Kidney epithelial cell (primary cell): Measurements from ENCODE around the gene RASAL1. TPM values are rescaled to one million over a fixed set of nuclear protein-coding genes. Genes with fewer than 3 reads are reported as not detected.

Experiments
- DNase-seq: peaks from one replicate; pipeline ENCODE4 v3.0.0-alpha.2; 2010; ENCODE audit warnings: low read depth
- H3K27me3 ChIP-seq: 2 replicates; pipeline ENCODE4 v1.6.0; 2011; ENCODE audit warnings: low read length; ENCODE audit not compliant: control insufficient read depth, insufficient read depth
- H3K36me3 ChIP-seq: 2 replicates; pipeline ENCODE4 v1.5.1; 2011; ENCODE audit warnings: low read length; ENCODE audit not compliant: control insufficient read depth, insufficient read depth
- H3K4me3 ChIP-seq: 2 replicates; pipeline ENCODE4 v1.5.1; 2011; ENCODE audit warnings: low read depth, mild to moderate bottlenecking, control low read depth, low read length
- total RNA-seq: library from RNA; depleted of rRNA; stranded (reverse); fragments of >200 nt; gene quantifications from 2 replicates; pipeline ENCODE4 v1.2.3, GENCODE V29; 2015
- TF ChIP-seq, protein P1 (sequence below): IDR thresholded peaks from 2 replicates; pipeline ENCODE4 v1.5.1; 2011; ENCODE audit warnings: mild to moderate bottlenecking, moderate library complexity, low read length, control low read depth, inconsistent platforms; ENCODE audit not compliant: insufficient read depth, poor library complexity, severe bottlenecking

Gene RASAL1
- total RNA-seq, 1 donor from 2014 or later = 1.1 TPM

DNA sequence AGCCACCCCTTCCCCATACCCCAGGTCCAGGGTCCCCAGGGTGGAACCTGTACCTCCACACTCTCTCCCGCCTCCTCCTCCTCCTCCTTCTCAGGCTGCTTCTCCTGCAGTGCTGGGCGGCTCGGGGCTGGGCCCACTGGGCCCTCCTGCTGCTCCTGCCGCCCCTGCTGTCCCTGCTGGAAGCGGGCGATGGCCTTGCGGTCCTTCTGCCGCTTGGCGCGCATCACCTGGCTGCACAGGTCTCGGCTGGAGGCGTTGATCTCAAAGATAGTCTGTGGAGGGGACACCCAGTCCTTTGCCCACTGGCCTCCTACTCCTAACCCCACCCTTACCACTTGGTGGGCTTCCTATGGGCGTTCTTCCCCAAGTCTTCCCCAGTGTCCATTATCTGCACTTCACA, 28.5 kb upstream of the RASAL1 start:
- Histone ChIP-seq H3K4me3 (no peak overlapping the region), H3K27me3 (no peaks in the 10 kb centered on the region), H3K36me3 (peaks cover 2% of the 10 kb centered on the region)
- TF ChIP-seq, protein P1, sequence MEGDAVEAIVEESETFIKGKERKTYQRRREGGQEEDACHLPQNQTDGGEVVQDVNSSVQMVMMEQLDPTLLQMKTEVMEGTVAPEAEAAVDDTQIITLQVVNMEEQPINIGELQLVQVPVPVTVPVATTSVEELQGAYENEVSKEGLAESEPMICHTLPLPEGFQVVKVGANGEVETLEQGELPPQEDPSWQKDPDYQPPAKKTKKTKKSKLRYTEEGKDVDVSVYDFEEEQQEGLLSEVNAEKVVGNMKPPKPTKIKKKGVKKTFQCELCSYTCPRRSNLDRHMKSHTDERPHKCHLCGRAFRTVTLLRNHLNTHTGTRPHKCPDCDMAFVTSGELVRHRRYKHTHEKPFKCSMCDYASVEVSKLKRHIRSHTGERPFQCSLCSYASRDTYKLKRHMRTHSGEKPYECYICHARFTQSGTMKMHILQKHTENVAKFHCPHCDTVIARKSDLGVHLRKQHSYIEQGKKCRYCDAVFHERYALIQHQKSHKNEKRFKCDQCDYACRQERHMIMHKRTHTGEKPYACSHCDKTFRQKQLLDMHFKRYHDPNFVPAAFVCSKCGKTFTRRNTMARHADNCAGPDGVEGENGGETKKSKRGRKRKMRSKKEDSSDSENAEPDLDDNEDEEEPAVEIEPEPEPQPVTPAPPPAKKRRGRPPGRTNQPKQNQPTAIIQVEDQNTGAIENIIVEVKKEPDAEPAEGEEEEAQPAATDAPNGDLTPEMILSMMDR = no peak
- DNase-seq = no peak

DNA sequence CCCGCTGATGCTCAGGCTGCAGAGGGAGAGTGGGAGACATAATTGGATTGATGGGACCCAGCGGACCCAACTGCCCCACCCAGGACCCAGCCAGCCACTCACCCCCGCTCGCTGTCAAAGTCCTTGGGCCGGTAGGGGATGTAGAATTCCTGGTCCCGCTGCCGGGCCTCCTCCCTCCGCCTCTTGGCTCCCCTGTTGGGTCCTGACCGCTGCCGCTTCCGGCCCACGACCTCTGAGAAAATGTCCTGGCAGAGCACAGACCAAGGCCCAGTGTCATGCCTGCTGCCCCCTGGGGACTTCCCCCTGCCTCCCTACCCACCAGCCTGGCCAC, 27.4 kb upstream of the RASAL1 start:
- Histone ChIP-seq H3K27me3 (no peaks in the 10 kb centered on the region), H3K36me3 (peaks cover 2% of the 10 kb centered on the region), H3K4me3 (no peak overlapping the region)
- TF ChIP-seq, protein P1 = no peak
- DNase-seq = no peak

DNA sequence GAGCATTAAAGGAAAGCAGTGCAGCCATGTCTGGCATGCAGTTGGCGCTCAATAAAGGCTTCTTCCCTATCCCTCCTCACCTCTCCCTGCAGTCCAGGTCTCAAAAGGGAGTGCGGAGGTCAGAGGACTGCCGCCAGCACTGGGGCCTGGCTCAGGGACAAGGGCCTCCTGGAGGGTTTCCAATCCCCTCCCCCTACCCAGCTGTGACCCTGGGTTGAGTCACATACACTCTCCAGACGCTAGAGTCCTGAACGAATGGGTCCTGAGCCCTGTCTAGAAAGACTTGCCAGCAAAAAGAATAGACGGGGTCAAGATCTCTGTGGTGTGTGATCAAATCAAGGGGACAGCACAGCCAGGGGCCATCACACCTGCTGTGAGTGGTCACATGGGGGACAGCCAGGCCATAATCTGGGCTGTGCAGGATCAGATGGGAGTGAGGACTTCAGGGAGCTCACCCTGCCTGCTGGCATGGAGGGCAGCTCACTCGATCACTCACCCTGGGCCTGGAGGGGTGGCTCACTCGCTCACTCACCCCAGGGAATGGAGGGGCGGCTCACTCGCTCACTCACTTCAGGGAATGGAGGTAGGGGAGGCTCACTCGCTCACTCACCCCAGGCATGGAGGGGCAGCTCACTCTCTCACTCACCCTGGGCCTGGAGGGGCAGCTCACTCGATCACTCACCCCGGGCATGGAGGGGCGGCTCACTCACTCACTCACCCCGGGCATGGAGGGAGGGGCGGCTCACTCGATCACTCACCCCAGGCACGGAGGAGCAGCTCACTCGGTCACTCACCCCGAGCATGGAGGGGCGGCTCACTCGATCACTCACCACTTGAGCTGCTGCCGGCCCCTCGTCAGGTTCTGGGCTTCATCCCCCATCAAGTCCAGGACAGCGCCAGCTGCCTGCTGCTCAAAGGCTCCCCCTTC, 26.8 kb upstream of the RASAL1 start:
- TF ChIP-seq, protein P1 = no peak
- Histone ChIP-seq H3K4me3 (no peak overlapping the region), H3K27me3 (no peaks in the 10 kb centered on the region), H3K36me3 (peaks cover 3% of the 10 kb centered on the region)
- DNase-seq = no peak

DNA sequence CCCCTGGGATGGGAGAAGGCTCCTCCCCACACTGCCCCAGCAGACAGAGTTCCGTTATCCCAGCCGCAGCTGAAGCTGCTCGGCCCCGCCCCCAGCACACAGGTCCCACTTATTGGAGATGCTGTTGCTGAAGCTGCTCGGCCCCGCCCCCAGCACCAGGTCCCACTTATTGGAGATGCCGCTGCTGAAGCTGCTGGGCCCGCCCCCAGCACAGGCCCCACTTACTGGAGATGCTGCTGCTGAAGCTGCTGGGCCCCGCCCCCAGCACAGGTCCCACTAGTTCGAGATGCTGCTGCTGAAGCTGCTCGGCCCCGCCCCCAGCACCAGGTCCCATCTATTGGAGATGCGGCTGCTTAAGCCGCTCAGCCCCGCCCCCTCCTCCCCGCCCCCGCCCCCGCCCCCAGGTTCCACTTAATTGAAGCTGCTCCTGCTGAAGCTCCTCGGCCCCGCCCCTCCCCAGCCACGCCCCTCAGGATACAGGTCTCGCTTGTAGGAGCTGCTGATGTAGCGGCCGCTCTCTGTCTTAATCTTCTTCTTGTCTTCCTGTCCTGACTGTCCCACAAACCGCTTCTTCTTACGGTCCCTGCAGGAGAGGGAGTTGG, 26.0 kb upstream of the RASAL1 start:
- peaks cover 3% of the 10 kb centered on the region for H3K36me3 ChIP-seq
- no peak for DNase-seq
- TF ChIP-seq, protein P1 = no peak

DNA sequence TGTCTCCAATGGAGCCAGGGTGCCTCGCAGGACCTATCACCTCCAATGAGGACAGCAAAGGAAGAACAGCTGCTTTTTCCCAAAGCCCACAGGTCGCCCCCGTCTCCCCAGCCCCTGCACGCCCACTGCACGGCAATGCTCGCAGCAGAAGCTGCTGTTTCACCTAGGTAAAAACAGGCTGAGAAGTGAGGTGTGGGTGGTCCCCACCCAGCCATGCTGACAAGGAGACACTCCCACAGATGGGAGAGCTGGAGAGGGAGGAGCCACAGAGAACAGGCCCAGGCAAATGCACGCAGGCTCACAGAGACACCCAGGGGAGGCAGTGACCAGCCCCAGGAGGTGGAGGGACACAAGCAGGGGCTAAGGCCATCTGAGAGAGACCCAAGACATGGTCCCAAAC, 24.4 kb upstream of the RASAL1 start:
- TF ChIP-seq, protein P1 = no peak
- peaks cover 3% of the 10 kb centered on the region for H3K36me3 ChIP-seq
- peaks cover 7% of the 10 kb centered on the region for H3K27me3 ChIP-seq
- no peak overlapping the region for H3K4me3 ChIP-seq
- no peak for DNase-seq

More for the DNA sequence above, 26.0 kb upstream of the RASAL1 start:
- H3K4me3 ChIP-seq = no peak overlapping the region
- no peaks in the 10 kb centered on the region for H3K27me3 ChIP-seq
